Endothelial cell of umbilical vein (primary cell): ENCODE measurements around the gene NTNG1. TPM values are rescaled to one million over a fixed set of nuclear protein-coding genes. Genes with fewer than 3 reads are reported as not detected.

Experiments used
- BruUV-seq: library from RNA; stranded (reverse); fragments of 400-500 nt; replicated peaks from 2 replicates; lab custom pipeline; 2021; lab: Mats Ljungman, UMichigan
- CTCF ChIA-PET: fragments of 300-600, 350-600 bp; sonication (Branson Sonifier 250); formaldehyde crosslinking; loops from one replicate; lab custom pipeline; 2021; ENCODE audit warnings: antibody characterized with exemption, inconsistent platforms; lab: Charles Lee
- POLR2A ChIA-PET: fragments of 300-600, 350-600 bp; sonication (Branson Sonifier 250); formaldehyde crosslinking; loops from one replicate; lab custom pipeline; 2021; ENCODE audit warnings: antibody characterized with exemption, inconsistent platforms; lab: Charles Lee
- DNase-seq: peaks from one replicate; pipeline ENCODE4 v3.0.0-alpha.2; 2011; ENCODE audit warnings: low read depth, low spot score
- FAIRE-seq: peaks from 2 replicates; lab custom pipeline; 2011; peaks lifted over from hg19 to GRCh38; lab: Jason Lieb, UNC
- H2AFZ ChIP-seq: 2 replicates; pipeline ENCODE4 v1.6.0; 2012; ENCODE audit warnings: low read depth, low read length, control low read depth, inconsistent platforms
- H3K27ac ChIP-seq: 2 replicates; pipeline ENCODE4 v1.5.1; 2011; ENCODE audit warnings: low read depth, mild to moderate bottlenecking, control low read depth, low read length, moderate library complexity; ENCODE audit not compliant: insufficient read depth
- H3K27me3 ChIP-seq, 2 experiments: 2 replicates each; pipeline versions ENCODE4 v1.6.0 to v1.6.1; 2011; ENCODE audit warnings: low read length in 2 of 2, mixed read lengths in 1 of 2; ENCODE audit not compliant: control insufficient read depth in 2 of 2, insufficient read depth in 2 of 2
- H3K36me3 ChIP-seq, 2 experiments: 2 replicates in 1 of 2; 3 replicates in 1 of 2; pipeline ENCODE4 v1.5.1; 2011; ENCODE audit warnings: low read length in 2 of 2, mild to moderate bottlenecking in 1 of 2, moderate library complexity in 1 of 2; ENCODE audit not compliant: control insufficient read depth in 2 of 2, insufficient read depth in 2 of 2; ENCODE audit errors: extremely low read depth in 1 of 2
- H3K4me1 ChIP-seq: 3 replicates; pipeline ENCODE4 v1.5.1; 2011; ENCODE audit warnings: mild to moderate bottlenecking, low read length; ENCODE audit not compliant: control insufficient read depth, insufficient read depth; ENCODE audit errors: extremely low read depth
- H3K4me2 ChIP-seq: 2 replicates; pipeline ENCODE4 v1.6.1; 2011; ENCODE audit warnings: low read length, control low read depth, mixed read lengths; ENCODE audit not compliant: insufficient read depth
- H3K4me3 ChIP-seq, 3 experiments: fragments of 200-600 bp in 1 of 3; sonication (generic), shearing (Covaris generic) in 1 of 3; replicated peaks in 1 of 3; 2 replicates each; pipeline ENCODE4 v1.5.1; 2011 to 2016; ENCODE audit warnings: control low read depth in 3 of 3, low read length in 3 of 3, mild to moderate bottlenecking in 2 of 3, inconsistent platforms in 1 of 3, low read depth in 1 of 3, moderate library complexity in 1 of 3; ENCODE audit not compliant: insufficient read depth in 1 of 3
- H3K79me2 ChIP-seq: 2 replicates; pipeline ENCODE4 v1.6.0; 2012; ENCODE audit warnings: low read length, inconsistent platforms; ENCODE audit not compliant: control insufficient read depth, insufficient read depth
- H3K9ac ChIP-seq: replicated peaks from 2 replicates; pipeline ENCODE3; 2011; ENCODE audit warnings: low read length, control low read depth; ENCODE audit not compliant: insufficient read depth; ENCODE audit errors: extremely low read depth
- H3K9me1 ChIP-seq: replicated peaks from 3 replicates; pipeline ENCODE4 v1.6.0; 2011; ENCODE audit warnings: mild to moderate bottlenecking, low read length; ENCODE audit not compliant: control insufficient read depth, insufficient read depth; ENCODE audit errors: extremely low read depth
- H3K9me3 ChIP-seq: replicated peaks from 2 replicates; pipeline ENCODE4 v1.5.1; 2012; ENCODE audit warnings: low read length, inconsistent platforms; ENCODE audit not compliant: control insufficient read depth, insufficient read depth
- H4K20me1 ChIP-seq: replicated peaks from 2 replicates; pipeline ENCODE3; 2011; ENCODE audit warnings: mild to moderate bottlenecking, low read length; ENCODE audit not compliant: control insufficient read depth, insufficient read depth; ENCODE audit errors: extremely low read depth
- EZH2 ChIP-seq: IDR thresholded peaks from 2 replicates; pipeline ENCODE4 v1.6.1; 2012; ENCODE audit warnings: borderline replicate concordance, low read depth, mild to moderate bottlenecking, moderate library complexity, low read length, inconsistent platforms; ENCODE audit not compliant: severe bottlenecking
- FOS ChIP-seq: IDR thresholded peaks from 2 replicates; pipeline ENCODE4 v1.6.1; 2011; ENCODE audit warnings: mild to moderate bottlenecking, low read length, moderate library complexity, borderline replicate concordance; ENCODE audit not compliant: insufficient read depth
- GATA2 ChIP-seq: IDR thresholded peaks from 2 replicates; pipeline ENCODE4 v1.7.0; 2011; ENCODE audit warnings: low read depth, mild to moderate bottlenecking, moderate library complexity, mixed read lengths, low read length; ENCODE audit not compliant: insufficient read length, insufficient read depth
- JUN ChIP-seq: IDR thresholded peaks from 2 replicates; pipeline ENCODE4 v1.6.1; 2011; ENCODE audit warnings: borderline replicate concordance, low read depth; ENCODE audit not compliant: insufficient read length, insufficient read depth
- MYC ChIP-seq: IDR thresholded peaks from one replicate; pipeline ENCODE4 v1.6.1; 2011; ENCODE audit warnings: mild to moderate bottlenecking, low read depth, low read length
- POLR2A ChIP-seq: IDR thresholded peaks from 2 replicates; pipeline ENCODE4 v1.6.1; 2012; ENCODE audit warnings: low read depth, mild to moderate bottlenecking, control low read depth, low read length
- POLR2AphosphoS5 ChIP-seq: IDR thresholded peaks from 2 replicates; pipeline ENCODE4 v1.6.1; 2012; ENCODE audit warnings: low read depth, mild to moderate bottlenecking, control low read depth, low read length, moderate library complexity; ENCODE audit not compliant: insufficient read depth
- dilution Hi-C: fragments of 300-500 bp; cut with MboI; formaldehyde crosslinking; loops from one replicate; pipeline ENCODE4 v1.15.0; 2019; ENCODE audit warnings: low sequenced_read_pairs; ENCODE audit not compliant: extremely low pct_ligation_motif_present
- intact Hi-C: fragments of 100-400 bp; cut with micrococcal nuclease; formaldehyde crosslinking; loops from one replicate; pipeline ENCODE4 v1.10.0; 2022
- polyA plus RNA-seq, 4 experiments: library from polyadenylated mRNA; depleted of rRNA in 3 of 4; stranded (reverse) in 3 of 4; unstranded in 1 of 4; fragments of >200 nt; gene quantifications; 2 replicates each; pipeline versions ENCODE4 v1.2.1 to v1.2.3, GENCODE V29; 2011 to 2012; ENCODE audit warnings: missing spikeins in 1 of 4
- small RNA-seq: library from RNA; depleted of rRNA; stranded (forward); fragments of <200 nt; gene quantifications from one replicate; pipeline ENCODE3, GENCODE V24; 2012; ENCODE audit warnings: low replicate concordance, low read depth; ENCODE audit not compliant: insufficient read depth, insufficient read length
- total RNA-seq: library from RNA; stranded (reverse); gene quantifications from 2 replicates; pipeline ENCODE4 v1.2.3, GENCODE V29; 2021
- TF ChIP-seq, protein P1 (sequence below), 2 donors: IDR thresholded peaks; 1 replicate in 1 of 2; 2 replicates in 1 of 2; pipeline ENCODE4 v1.5.1; 2011; ENCODE audit warnings: low read length in 2 of 2, mild to moderate bottlenecking in 2 of 2, moderate library complexity in 2 of 2, control low read depth in 1 of 2, inconsistent platforms in 1 of 2, low read depth in 1 of 2; ENCODE audit not compliant: insufficient read depth in 1 of 2; ENCODE audit errors: extremely low read depth in 1 of 2

NTNG1 gene
- total and polyA plus RNA-seq, 2 donors (not counting 3 experiments of a cell fraction or from before 2014, with no cell fraction given), result not detected

DNA sequence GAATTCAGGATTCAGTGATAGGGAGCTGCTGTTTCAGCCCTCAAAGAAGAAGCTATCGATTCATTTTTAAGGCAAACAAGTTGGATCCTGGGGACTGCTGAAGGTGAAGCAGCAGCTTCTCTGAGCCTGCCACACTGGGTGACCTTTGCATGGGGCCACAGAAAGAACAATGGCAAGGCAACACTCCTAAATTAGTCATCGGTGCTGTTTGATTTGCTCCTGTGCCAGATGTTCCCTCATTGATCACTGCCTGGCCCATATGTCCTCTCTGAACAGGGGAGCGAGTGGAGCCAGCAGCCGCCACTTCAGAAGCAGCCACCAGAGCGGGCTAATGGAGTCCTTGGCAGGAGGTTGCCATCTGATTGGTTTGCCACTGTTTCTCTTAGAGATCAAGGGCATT is 391.5 kb downstream of the NTNG1 start:
- no TSS peak for BruUV-seq
- FAIRE-seq, result no peak
- H3K9me1 ChIP-seq, result no peaks in the 10 kb centered on the region

More for the DNA sequence above, 391.5 kb downstream of the NTNG1 start:
- POLR2A ChIA-PET, result no interaction called here
- H3K27me3 ChIP-seq, result no peaks in the 10 kb centered on the region
- CTCF ChIA-PET, result no interaction called here
- H3K27ac ChIP-seq, result no peak overlapping the region
- H3K36me3 ChIP-seq, result no peaks in the 10 kb centered on the region
- H3K9me3 ChIP-seq, result no peaks in the 10 kb centered on the region
- no peak overlapping the region for H3K4me3 ChIP-seq
- TF ChIP-seq GATA2, result no peak
- no peak for TF ChIP-seq POLR2A
- TF ChIP-seq POLR2AphosphoS5, result no peak
- TF ChIP-seq MYC, result no peak
- no peak for TF ChIP-seq FOS
- no peak for TF ChIP-seq EZH2
- no peak for TF ChIP-seq JUN
- TF ChIP-seq, protein P1, sequence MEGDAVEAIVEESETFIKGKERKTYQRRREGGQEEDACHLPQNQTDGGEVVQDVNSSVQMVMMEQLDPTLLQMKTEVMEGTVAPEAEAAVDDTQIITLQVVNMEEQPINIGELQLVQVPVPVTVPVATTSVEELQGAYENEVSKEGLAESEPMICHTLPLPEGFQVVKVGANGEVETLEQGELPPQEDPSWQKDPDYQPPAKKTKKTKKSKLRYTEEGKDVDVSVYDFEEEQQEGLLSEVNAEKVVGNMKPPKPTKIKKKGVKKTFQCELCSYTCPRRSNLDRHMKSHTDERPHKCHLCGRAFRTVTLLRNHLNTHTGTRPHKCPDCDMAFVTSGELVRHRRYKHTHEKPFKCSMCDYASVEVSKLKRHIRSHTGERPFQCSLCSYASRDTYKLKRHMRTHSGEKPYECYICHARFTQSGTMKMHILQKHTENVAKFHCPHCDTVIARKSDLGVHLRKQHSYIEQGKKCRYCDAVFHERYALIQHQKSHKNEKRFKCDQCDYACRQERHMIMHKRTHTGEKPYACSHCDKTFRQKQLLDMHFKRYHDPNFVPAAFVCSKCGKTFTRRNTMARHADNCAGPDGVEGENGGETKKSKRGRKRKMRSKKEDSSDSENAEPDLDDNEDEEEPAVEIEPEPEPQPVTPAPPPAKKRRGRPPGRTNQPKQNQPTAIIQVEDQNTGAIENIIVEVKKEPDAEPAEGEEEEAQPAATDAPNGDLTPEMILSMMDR (IDR thresholded peaks at IDR 0.05; ENCODE audit: extremely low read depth in 1 of 2, insufficient read depth in 1 of 2, low read depth in 1 of 2, low read length in 2 of 2), result no peak
- intact Hi-C loops, result no loop called here
- H3K4me1 ChIP-seq, result no peaks in the 10 kb centered on the region
- no peak overlapping the region for H3K4me2 ChIP-seq
- H4K20me1 ChIP-seq, result no peaks in the 10 kb centered on the region
- H3K79me2 ChIP-seq, result no peaks in the 10 kb centered on the region
- dilution Hi-C loops, result no loop called here
- no peak for DNase-seq
- H3K9ac ChIP-seq, result no peak overlapping the region
- no peak overlapping the region for H2AFZ ChIP-seq

Small RNA genes within 50 kb of the gene (small RNA-seq; reads per million reads assigned to genes)
- gene AC114491.1, result not detected

Other genes with a start within 250 kb of the NTNG1 start
- gene PRMT6, start 84.4 kb upstream of the NTNG1 start, total RNA-seq, result 12.5 and 13.3 TPM in 2 replicates
- gene PRMT6, start 84.4 kb upstream of the NTNG1 start, polyA plus RNA-seq, result 7.8 and 8.4 TPM in 2 replicates